ENCODE measurements around the gene ADAMTS15.

The ADAMTS15 gene

DNA sequence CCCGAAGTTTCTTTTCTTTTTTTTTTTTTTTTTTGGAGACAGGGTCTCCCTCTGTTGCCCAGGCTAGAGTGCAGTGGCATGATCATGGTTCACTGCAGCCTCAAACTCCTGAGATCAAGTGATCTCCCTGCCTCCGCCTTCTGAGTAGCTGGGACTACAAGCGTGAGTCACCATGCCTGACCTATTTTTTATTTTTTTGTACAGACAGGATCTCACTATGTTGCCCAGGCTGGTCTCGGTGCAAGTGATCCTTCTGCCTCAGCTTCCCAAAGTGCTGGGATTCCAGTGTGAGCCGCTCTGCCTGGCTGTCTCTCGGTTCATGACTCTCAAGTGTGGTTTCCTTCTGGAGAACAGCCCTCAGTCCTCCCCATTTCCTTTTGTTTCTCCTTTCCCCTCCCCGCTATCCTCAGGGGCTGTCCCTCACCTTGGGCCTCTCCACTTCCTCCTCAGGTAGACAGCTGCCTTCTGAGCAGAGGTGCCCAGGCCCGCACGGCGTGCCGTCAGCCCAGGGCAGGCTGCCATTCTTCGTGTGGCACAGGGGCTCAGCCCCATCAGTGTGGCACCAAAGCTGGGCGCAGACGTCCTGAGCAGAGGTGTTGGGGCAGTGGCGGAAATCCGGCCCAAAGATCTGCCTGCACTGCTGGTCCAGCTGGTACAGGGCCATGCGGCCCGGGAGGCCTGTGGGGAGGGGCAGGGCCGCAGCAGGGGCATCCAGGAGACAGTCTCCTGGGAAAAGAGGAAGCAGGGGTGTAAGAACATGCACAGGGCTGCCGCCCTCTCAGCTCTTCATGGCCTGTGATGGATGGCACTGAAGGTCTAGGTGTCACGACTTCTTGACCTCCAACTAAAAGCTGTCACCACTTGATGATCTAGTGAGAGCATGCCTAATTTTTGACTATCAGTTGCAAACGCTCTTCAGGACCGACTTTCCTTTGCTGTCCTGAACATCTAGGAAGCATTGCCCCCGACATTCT is 34.1 kb upstream of the ADAMTS15 start:
- DNase-seq (ENCODE audit: low read depth), result no peak
- no peak overlapping the region for H3K4me3 ChIP-seq (ENCODE audit: low read depth, low read length)
- TF ChIP-seq MYC (IDR thresholded peaks at IDR 0.05; ENCODE audit: low read depth, low read length) (no peak), POLR2A (IDR thresholded peaks at IDR 0.05; ENCODE audit: extremely low read depth, insufficient read length) (no peak)
- TF ChIP-seq, protein P1, sequence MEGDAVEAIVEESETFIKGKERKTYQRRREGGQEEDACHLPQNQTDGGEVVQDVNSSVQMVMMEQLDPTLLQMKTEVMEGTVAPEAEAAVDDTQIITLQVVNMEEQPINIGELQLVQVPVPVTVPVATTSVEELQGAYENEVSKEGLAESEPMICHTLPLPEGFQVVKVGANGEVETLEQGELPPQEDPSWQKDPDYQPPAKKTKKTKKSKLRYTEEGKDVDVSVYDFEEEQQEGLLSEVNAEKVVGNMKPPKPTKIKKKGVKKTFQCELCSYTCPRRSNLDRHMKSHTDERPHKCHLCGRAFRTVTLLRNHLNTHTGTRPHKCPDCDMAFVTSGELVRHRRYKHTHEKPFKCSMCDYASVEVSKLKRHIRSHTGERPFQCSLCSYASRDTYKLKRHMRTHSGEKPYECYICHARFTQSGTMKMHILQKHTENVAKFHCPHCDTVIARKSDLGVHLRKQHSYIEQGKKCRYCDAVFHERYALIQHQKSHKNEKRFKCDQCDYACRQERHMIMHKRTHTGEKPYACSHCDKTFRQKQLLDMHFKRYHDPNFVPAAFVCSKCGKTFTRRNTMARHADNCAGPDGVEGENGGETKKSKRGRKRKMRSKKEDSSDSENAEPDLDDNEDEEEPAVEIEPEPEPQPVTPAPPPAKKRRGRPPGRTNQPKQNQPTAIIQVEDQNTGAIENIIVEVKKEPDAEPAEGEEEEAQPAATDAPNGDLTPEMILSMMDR (IDR thresholded peaks at IDR 0.05; ENCODE audit: low read depth, low read length), result no peak
- TF ChIP-seq, protein P2, sequence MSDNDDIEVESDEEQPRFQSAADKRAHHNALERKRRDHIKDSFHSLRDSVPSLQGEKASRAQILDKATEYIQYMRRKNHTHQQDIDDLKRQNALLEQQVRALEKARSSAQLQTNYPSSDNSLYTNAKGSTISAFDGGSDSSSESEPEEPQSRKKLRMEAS (IDR thresholded peaks at IDR 0.05; ENCODE audit: low read depth, low read length), result no peak

DNA sequence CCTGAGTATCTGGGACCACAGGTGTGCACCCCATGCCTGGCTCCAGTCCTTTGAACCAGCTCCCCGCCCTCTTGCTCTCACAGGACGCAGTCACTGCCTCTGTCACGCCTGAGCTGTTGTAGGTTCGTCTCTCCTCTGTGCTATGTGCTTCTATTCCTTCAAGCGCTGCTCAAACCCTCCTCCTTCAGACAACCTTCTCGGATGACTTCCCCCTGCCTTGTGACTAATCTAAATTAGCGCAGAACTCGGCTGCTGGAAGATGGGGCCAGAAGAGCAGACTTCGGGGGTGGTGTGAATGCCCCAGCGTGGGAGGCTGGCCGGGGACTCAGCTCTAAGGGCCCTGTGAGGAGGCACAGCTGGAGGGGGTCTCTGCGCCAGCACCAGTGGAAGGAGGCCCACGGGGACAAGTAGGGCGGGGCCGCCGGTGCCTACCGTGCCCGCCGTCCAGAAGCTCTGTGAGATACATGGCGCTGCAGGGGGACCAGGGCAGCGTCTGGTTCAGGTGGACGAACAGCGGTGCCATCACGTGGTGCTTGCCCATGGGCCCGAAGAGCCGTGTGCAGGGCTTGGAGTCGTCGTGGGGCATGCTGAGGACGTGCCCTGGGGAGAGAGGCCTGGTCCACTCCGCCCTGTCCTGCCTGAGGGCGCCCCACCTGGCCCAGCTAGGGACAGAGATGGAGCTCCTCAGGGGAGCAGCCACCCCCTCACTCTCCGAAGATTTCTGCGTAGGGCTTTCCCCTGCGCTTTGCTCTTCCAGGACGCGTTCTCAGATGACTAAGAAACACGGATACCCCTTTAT is 32.5 kb upstream of the ADAMTS15 start:
- TF ChIP-seq, protein P1 (IDR thresholded peaks at IDR 0.05; ENCODE audit: low read depth, low read length), result no peak
- TF ChIP-seq MYC (IDR thresholded peaks at IDR 0.05; ENCODE audit: low read depth, low read length) (no peak), POLR2A (IDR thresholded peaks at IDR 0.05; ENCODE audit: extremely low read depth, insufficient read length) (no peak)
- TF ChIP-seq, protein P2 (IDR thresholded peaks at IDR 0.05; ENCODE audit: low read depth, low read length), result no peak
- DNase-seq (ENCODE audit: low read depth), result no peak
- no peak overlapping the region for H3K4me3 ChIP-seq (ENCODE audit: low read depth, low read length)

DNA sequence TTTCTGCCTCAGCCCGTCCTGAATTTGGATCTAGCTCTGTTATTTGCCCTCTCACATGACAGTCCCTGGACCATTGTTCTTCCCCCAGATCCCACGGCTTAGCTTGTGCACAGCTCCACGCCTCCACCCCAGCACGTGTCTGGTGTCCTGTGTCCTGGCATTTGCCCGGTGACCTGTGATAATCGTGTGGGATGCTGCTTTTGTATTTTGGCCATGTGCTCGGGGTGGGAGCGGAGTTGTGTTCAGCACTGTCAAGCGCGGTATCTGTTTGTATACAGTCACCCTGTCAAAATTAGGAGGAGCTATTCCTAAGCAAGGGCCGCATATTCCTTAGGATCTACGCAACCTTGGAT is 31.9 kb upstream of the ADAMTS15 start:
- no peak for DNase-seq (ENCODE audit: low read depth)
- H3K4me3 ChIP-seq (ENCODE audit: low read depth, low read length), result no peak overlapping the region
- TF ChIP-seq, protein P1 (IDR thresholded peaks at IDR 0.05; ENCODE audit: low read depth, low read length), result no peak
- TF ChIP-seq POLR2A (IDR thresholded peaks at IDR 0.05; ENCODE audit: extremely low read depth, insufficient read length), result no peak
- TF ChIP-seq MYC (IDR thresholded peaks at IDR 0.05; ENCODE audit: low read depth, low read length), result no peak
- TF ChIP-seq, protein P2 (IDR thresholded peaks at IDR 0.05; ENCODE audit: low read depth, low read length), result no peak

DNA sequence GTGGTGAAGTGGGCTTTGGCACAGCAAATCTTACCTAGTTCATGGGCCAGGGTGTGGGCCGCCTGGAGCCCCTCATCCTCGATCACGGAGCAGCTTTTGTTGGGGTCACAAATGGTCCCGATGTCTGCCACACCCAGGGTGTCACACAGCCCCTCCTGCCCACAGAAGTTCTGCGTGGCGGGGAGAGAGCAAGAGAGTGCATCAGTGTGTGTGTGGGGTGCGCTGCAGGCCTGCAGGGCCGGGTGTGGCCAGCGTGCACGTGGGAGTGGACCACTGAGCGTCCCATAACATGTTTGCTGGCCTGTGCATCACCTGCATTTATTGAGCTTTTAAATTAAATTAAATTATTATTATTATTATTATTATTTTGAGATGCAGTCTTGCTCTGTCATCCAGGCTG is 31.5 kb upstream of the ADAMTS15 start:
- DNase-seq (ENCODE audit: low read depth), result no peak
- no peak overlapping the region for H3K4me3 ChIP-seq (ENCODE audit: low read depth, low read length)
- TF ChIP-seq, protein P2 (IDR thresholded peaks at IDR 0.05; ENCODE audit: low read depth, low read length), result no peak
- TF ChIP-seq MYC (IDR thresholded peaks at IDR 0.05; ENCODE audit: low read depth, low read length) (no peak), POLR2A (IDR thresholded peaks at IDR 0.05; ENCODE audit: extremely low read depth, insufficient read length) (no peak)
- TF ChIP-seq, protein P1 (IDR thresholded peaks at IDR 0.05; ENCODE audit: low read depth, low read length), result no peak

DNA sequence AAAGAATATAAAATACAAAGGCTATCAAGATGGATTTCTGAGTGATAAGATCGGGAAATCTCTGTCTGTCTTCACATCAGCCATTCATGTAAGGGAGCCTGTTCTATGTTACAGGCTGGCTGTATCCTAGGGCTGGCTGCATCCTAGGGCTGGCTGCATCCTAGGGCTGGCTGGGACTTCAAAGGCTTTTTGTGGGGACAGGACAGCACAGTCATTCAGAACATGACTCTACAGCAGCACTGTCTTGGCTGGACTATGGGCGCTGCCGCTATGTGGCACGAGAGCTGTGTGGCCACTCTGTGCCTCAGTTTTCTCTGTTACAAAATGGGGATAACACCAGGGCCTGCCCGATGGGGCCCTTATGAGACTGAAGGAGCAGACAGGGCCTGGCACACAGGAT is 30.2 kb upstream of the ADAMTS15 start:
- TF ChIP-seq, protein P1 (IDR thresholded peaks at IDR 0.05; ENCODE audit: low read depth, low read length), result no peak
- TF ChIP-seq, protein P2 (IDR thresholded peaks at IDR 0.05; ENCODE audit: low read depth, low read length), result no peak
- TF ChIP-seq MYC (IDR thresholded peaks at IDR 0.05; ENCODE audit: low read depth, low read length) (no peak), POLR2A (IDR thresholded peaks at IDR 0.05; ENCODE audit: extremely low read depth, insufficient read length) (no peak)
- H3K4me3 ChIP-seq (ENCODE audit: low read depth, low read length), result no peak overlapping the region
- no peak for DNase-seq (ENCODE audit: low read depth)

Measured in NB4 (cell line).